Nephron (organoid): ENCODE measurements around the gene NKIRAS1.
A peak's percentile ranks its signal among the peaks of the same experiment; 100 is the strongest.
"Not testable (repeated sequence)": the region's sequence is repeated elsewhere in the genome, so short reads cannot be mapped to it uniquely, and the experiment has no call there.

ENCODE experiments used
- H3K27ac Mint-ChIP-seq, 3 experiments: 2 replicates each; pipeline ENCODE4 v1.8.0; 2020; ENCODE audit warnings: mixed read lengths in 3 of 3, mild to moderate bottlenecking in 2 of 3, moderate library complexity in 1 of 3
- H3K27me3 Mint-ChIP-seq: 2 replicates; pipeline ENCODE4 v1.8.0; 2021; ENCODE audit warnings: low read depth, mild to moderate bottlenecking, moderate library complexity, mixed read lengths
- H3K36me3 Mint-ChIP-seq: 2 replicates; pipeline ENCODE4 v1.8.0; 2020; ENCODE audit warnings: low read depth, mixed read lengths
- H3K4me1 Mint-ChIP-seq: 2 replicates; pipeline ENCODE4 v1.8.0; 2020; ENCODE audit warnings: mixed read lengths
- H3K4me3 Mint-ChIP-seq, 3 experiments: 2 replicates each; pipeline ENCODE4 v1.8.0; 2020; ENCODE audit warnings: mild to moderate bottlenecking in 3 of 3, mixed read lengths in 3 of 3, moderate library complexity in 2 of 3
- H3K9me3 Mint-ChIP-seq: 2 replicates; pipeline ENCODE4 v1.8.0; 2020; ENCODE audit warnings: mixed read lengths
- CTCF ChIP-seq, 3 experiments: fragments of 200-600 bp; sonication (generic); IDR thresholded peaks; one replicate each; pipeline ENCODE4 v1.5.0; 2021; ENCODE audit warnings: antibody characterized with exemption in 3 of 3; ENCODE audit not compliant: unreplicated experiment in 3 of 3

Gene NKIRAS1

DNA sequence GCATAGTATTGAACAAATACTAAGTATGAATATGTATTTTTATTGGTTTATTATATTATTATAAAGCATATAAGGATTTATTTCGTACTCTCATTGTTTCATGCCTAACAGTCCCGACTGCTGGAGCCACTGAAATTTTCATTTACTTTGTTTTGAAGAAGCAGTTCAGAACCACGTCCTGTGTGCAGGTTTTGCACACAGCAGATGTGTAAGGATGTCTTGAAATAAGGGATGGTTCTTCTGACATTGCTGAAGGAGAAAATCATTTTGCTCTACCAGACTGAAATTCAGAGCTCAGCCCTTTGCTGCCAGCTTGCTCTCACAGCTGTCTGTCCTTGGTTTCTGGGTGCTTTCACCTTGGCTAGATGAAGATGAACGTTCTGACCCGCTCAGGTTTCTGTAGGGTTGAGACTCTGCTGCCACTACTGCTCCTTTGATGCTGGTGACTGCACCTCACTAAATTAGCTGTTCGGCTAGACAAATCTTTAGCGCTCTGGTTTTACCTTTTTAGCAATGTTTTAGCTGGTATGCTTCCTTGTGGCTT is 56.9 kb downstream of the NKIRAS1 start:
- peaks cover 49% of the 10 kb centered on the region for H3K4me1 Mint-ChIP-seq
- H3K27ac Mint-ChIP-seq, result no peak overlapping the region
- H3K27me3 Mint-ChIP-seq, result no peaks in the 10 kb centered on the region
- TF ChIP-seq CTCF (IDR thresholded peaks at IDR 0.05; ENCODE audit: unreplicated experiment in 3 of 3), result no peak
- peaks cover 30% of the 10 kb centered on the region for H3K36me3 Mint-ChIP-seq
- H3K4me3 Mint-ChIP-seq, result no peak overlapping the region
- no peaks in the 10 kb centered on the region for H3K9me3 Mint-ChIP-seq

GRCh38 chr3:23859012-23859743 is 57.6 kb downstream of the NKIRAS1 start:
- Mint-ChIP-seq H3K9me3 (no peaks in the 10 kb centered on the region), H3K36me3 (peaks cover 27% of the 10 kb centered on the region), H3K27ac (peak overlapping the region; percentile 0 to 13 (median 4)), H3K4me3 (no peak overlapping the region), H3K4me1 (peaks cover 42% of the 10 kb centered on the region), H3K27me3 (no peaks in the 10 kb centered on the region)
- TF ChIP-seq CTCF (IDR thresholded peaks at IDR 0.05; ENCODE audit: unreplicated experiment in 3 of 3), result no peak

- Mint-ChIP-seq H3K4me1 (peaks cover 36% of the 10 kb centered on the region), H3K36me3 (peaks cover 29% of the 10 kb centered on the region), H3K4me3 (no peak overlapping the region), H3K27ac (peak overlapping the region in 2 of 3 experiments; percentile 35 to 58), H3K9me3 (peaks cover 3% of the 10 kb centered on the region), H3K27me3 (no peaks in the 10 kb centered on the region)
- TF ChIP-seq CTCF (IDR thresholded peaks at IDR 0.05; ENCODE audit: unreplicated experiment in 3 of 3), result no peak
These were observed 60.5 kb downstream of the NKIRAS1 start for GRCh38 chr3:23856286-23856685.

GRCh38 chr3:23849462-23849861 is 67.3 kb downstream of the NKIRAS1 start:
- peaks cover 44% of the 10 kb centered on the region for H3K36me3 Mint-ChIP-seq
- not testable (repeated sequence) for H3K9me3 Mint-ChIP-seq, H3K4me1 Mint-ChIP-seq, H3K4me3 Mint-ChIP-seq, H3K27ac Mint-ChIP-seq, H3K27me3 Mint-ChIP-seq

GRCh38 chr3:23845326-23846216 is 71.2 kb downstream of the NKIRAS1 start:
- no peaks in the 10 kb centered on the region for H3K27me3 Mint-ChIP-seq
- no peak for TF ChIP-seq CTCF (IDR thresholded peaks at IDR 0.05; ENCODE audit: unreplicated experiment in 3 of 3)
- H3K36me3 Mint-ChIP-seq, result peaks cover 14% of the 10 kb centered on the region
- H3K27ac Mint-ChIP-seq, result no peak overlapping the region
- H3K4me1 Mint-ChIP-seq, result peaks cover 13% of the 10 kb centered on the region
- H3K4me3 Mint-ChIP-seq, result no peak overlapping the region
- peaks cover 3% of the 10 kb centered on the region for H3K9me3 Mint-ChIP-seq

- no peak for TF ChIP-seq CTCF (IDR thresholded peaks at IDR 0.05; ENCODE audit: unreplicated experiment in 3 of 3)
- H3K4me1 Mint-ChIP-seq, result peaks cover 17% of the 10 kb centered on the region
- no peaks in the 10 kb centered on the region for H3K27me3 Mint-ChIP-seq
- no peak overlapping the region for H3K27ac Mint-ChIP-seq
- peaks cover 10% of the 10 kb centered on the region for H3K36me3 Mint-ChIP-seq
- peaks cover 3% of the 10 kb centered on the region for H3K9me3 Mint-ChIP-seq
- no peak overlapping the region for H3K4me3 Mint-ChIP-seq
These were observed 72.9 kb downstream of the NKIRAS1 start for GRCh38 chr3:23843869-23844268.
